Brain microvascular endothelial cell (primary cell): ENCODE results near the gene ANKDD1B.
"Not testable (repeated sequence)": the region's sequence is repeated elsewhere in the genome, so short reads cannot be mapped to it uniquely, and the experiment has no call there.

ENCODE experiments used
- DNase-seq: peaks from one replicate; pipeline ENCODE4 v3.0.0-alpha.2; 2020
- H3K27ac ChIP-seq: fragments of 250-450 bp; sonication (Bioruptor Pico); 2 replicates; pipeline ENCODE4 v1.5.1; 2020; ENCODE audit warnings: mild to moderate bottlenecking, moderate library complexity
- H3K27me3 ChIP-seq: fragments of 250-450 bp; sonication (Bioruptor Pico); replicated peaks from 2 replicates; pipeline ENCODE4 v1.5.1; 2020; ENCODE audit warnings: mild to moderate bottlenecking
- H3K36me3 ChIP-seq: fragments of 250-450 bp; sonication (Bioruptor Pico); replicated peaks from 2 replicates; pipeline ENCODE4 v1.5.1; 2020; ENCODE audit warnings: mild to moderate bottlenecking
- H3K4me3 ChIP-seq: 2 replicates; pipeline ENCODE4 v1.5.1; 2011; ENCODE audit warnings: low read depth, mild to moderate bottlenecking, control low read depth, low read length, moderate library complexity
- CTCF ChIP-seq: IDR thresholded peaks from 2 replicates; pipeline ENCODE4 v1.5.1; 2011; ENCODE audit warnings: low read depth, mild to moderate bottlenecking, moderate library complexity, low read length, control low read depth, inconsistent platforms; ENCODE audit errors: missing control alignments
- in situ Hi-C: cut with HindIII; loops from 2 replicates; pipeline ENCODE4 v1.10.0; 2017; ENCODE audit warnings: low sequenced_read_pairs, low pct_ligation_motif_present

The ANKDD1B gene

DNA sequence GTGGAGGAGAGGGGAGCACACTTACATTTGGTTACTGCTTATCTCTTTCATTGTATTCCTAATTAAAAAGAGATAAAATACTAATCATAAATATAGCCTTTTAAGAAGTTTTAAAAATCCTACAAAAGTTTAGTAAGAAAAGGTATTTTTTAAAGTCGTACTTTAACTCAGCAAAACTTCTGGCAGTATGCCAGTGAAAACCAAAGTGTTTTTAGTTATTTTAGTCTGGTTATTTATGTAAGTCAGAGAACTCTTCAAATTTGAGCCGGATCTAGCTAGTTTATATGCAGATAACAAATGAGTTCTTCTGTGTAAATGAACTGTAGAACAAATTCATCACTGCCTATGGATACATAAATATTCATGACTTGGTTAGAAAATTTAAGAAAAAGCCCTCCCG, 36.5 kb upstream of the ANKDD1B start:
- H3K27me3 ChIP-seq: no peaks in the 10 kb centered on the region
- no peak for DNase-seq
- in situ Hi-C loops: no loop called here
- no peak for TF ChIP-seq CTCF
- no peak overlapping the region for H3K27ac ChIP-seq
- peaks cover 7% of the 10 kb centered on the region for H3K36me3 ChIP-seq
- H3K4me3 ChIP-seq: no peak overlapping the region

DNA sequence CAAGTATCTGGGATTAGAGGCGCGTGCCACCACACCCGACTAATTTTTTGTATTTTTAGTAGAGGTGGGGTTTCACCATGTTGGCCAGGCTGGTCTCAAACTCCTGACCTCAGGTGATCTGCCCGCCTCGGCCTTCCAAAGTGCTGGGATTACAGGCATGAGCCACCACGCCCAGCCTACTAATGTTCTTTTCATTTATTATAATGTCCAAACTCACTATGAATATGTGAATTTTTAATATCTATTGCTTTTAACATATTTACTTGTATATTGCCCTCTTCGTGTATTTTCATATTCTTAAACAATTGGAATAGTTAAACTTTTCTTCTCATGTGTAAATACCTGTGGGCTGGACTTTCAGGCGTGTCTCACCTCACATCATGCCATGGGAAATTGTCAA, 33.0 kb upstream of the ANKDD1B start:
- DNase-seq, in situ Hi-C loops, H3K27me3 ChIP-seq, H3K4me3 ChIP-seq, H3K27ac ChIP-seq: not testable (repeated sequence)
- H3K36me3 ChIP-seq: peaks cover 12% of the 10 kb centered on the region

GRCh38 chr5:75584641-75585040, 26.6 kb upstream of the ANKDD1B start:
- peaks cover 5% of the 10 kb centered on the region for H3K36me3 ChIP-seq
- H3K27ac ChIP-seq: no peak overlapping the region
- TF ChIP-seq CTCF: peak; percentile 31
- no peak for DNase-seq
- in situ Hi-C loops: no loop called here
- H3K27me3 ChIP-seq: no peaks in the 10 kb centered on the region
- no peak overlapping the region for H3K4me3 ChIP-seq

DNA sequence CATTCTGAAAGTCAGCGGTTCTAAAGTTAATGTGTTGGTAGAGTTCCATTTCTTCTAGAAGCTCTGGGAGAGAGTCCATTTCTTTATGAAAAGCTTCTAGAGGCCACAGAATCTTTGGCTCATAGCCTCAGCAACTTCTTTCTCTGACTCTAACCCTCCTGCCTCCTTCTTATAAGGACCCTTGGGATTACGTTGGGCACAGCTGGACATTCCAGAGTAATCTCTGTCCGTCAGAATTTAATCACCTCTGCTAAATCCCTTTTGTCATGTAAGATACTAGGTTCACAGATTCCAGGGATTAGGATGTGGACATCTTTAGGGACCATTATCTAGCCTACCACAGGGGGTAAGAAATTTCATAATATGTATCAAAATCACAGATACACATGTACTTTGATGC, 22.6 kb upstream of the ANKDD1B start:
- in situ Hi-C loops: no loop called here
- H3K36me3 ChIP-seq: no peaks in the 10 kb centered on the region
- no peak for DNase-seq

GRCh38 chr5:75600535-75600934, 10.7 kb upstream of the ANKDD1B start:
- H3K27ac ChIP-seq: no peak overlapping the region
- no peak for DNase-seq
- H3K4me3 ChIP-seq: no peak overlapping the region
- no peaks in the 10 kb centered on the region for H3K36me3 ChIP-seq
- in situ Hi-C loops: no loop called here
- no peaks in the 10 kb centered on the region for H3K27me3 ChIP-seq
- no peak for TF ChIP-seq CTCF

More for the DNA sequence above, 22.6 kb upstream of the ANKDD1B start:
- no peak for TF ChIP-seq CTCF
- H3K4me3 ChIP-seq: no peak overlapping the region
- no peak overlapping the region for H3K27ac ChIP-seq
- H3K27me3 ChIP-seq: no peaks in the 10 kb centered on the region

DNA sequence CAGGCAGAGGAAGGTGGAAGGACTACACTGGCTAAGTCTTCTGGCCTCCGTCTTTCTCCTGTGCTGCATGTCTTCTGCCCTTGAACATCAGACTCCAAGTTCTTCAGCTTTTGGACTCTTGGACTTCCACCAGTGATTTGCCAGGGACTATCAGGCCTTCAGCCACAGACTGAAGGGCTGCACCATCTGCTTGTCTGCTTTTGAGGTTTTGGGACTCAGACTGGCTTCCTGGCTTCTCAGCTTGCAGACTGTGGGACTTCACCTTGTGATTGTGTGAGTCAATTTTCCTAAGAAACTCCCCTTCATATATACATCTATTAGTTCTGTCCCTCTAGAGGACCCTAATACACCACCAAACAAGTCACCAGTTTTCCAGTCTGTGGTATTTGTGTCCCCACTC, 9.7 kb upstream of the ANKDD1B start:
- no peaks in the 10 kb centered on the region for H3K27me3 ChIP-seq
- peak overlapping the region; percentile 86 for H3K27ac ChIP-seq
- no peaks in the 10 kb centered on the region for H3K36me3 ChIP-seq
- in situ Hi-C loops: no loop called here
- TF ChIP-seq CTCF: no peak
- no peak for DNase-seq
- no peak overlapping the region for H3K4me3 ChIP-seq

GRCh38 chr5:75601996-75602395, 9.3 kb upstream of the ANKDD1B start:
- no peak overlapping the region for H3K4me3 ChIP-seq
- no peaks in the 10 kb centered on the region for H3K27me3 ChIP-seq
- no peaks in the 10 kb centered on the region for H3K36me3 ChIP-seq
- in situ Hi-C loops: no loop called here
- H3K27ac ChIP-seq: peak overlapping the region; percentile 86
- TF ChIP-seq CTCF: no peak
- peak; percentile 82 for DNase-seq
